Measurements from ENCODE around the gene CTDSPL.

DNA sequence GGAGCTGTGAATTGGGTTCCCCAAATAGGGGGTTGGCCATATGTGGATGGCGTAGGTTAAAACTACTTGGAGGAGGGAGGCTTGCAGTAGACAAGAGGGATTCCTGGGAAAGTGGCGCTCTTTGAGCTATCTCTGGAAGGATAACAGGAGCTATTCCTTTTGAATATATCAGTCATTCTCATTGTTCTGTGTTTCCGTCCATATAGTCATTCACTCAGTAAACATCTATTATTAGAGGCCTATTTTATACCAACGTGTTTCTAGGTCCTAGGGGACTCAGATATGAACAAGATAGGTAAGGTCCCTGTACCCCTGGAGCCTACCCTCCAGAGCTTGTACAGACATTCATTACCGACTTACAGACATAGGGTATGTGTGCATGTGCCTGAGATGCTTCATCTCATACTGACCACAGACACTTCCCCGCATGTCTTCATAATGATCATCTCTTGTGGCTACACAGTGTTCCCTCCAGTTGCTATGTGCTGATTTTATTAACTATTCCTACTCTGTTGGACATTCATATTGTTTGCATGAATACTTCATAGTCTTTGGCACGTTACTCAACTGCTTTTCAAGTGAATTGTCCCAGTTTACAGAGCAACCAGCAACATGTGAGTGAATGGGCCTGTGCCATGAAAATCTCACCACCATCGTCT is 73.1 kb downstream of the CTDSPL start:
- TF ChIP-seq POLR2A (IDR thresholded peaks at IDR 0.05): no peak
- TF ChIP-seq, protein P1, sequence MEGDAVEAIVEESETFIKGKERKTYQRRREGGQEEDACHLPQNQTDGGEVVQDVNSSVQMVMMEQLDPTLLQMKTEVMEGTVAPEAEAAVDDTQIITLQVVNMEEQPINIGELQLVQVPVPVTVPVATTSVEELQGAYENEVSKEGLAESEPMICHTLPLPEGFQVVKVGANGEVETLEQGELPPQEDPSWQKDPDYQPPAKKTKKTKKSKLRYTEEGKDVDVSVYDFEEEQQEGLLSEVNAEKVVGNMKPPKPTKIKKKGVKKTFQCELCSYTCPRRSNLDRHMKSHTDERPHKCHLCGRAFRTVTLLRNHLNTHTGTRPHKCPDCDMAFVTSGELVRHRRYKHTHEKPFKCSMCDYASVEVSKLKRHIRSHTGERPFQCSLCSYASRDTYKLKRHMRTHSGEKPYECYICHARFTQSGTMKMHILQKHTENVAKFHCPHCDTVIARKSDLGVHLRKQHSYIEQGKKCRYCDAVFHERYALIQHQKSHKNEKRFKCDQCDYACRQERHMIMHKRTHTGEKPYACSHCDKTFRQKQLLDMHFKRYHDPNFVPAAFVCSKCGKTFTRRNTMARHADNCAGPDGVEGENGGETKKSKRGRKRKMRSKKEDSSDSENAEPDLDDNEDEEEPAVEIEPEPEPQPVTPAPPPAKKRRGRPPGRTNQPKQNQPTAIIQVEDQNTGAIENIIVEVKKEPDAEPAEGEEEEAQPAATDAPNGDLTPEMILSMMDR (IDR thresholded peaks at IDR 0.05): no peak
- no peak for TF ChIP-seq POLR2AphosphoS5 (IDR thresholded peaks at IDR 0.05)
